GM23248 (cell line): ENCODE results near the gene STH. TPM values are rescaled to one million over a fixed set of nuclear protein-coding genes. Genes with fewer than 3 reads are reported as not detected.

Experiments used
- DNase-seq: peaks from one replicate; pipeline ENCODE4 v3.0.0-alpha.2; 2015
- H2AFZ ChIP-seq: fragments of 200-600 bp; sonication (generic); 2 replicates; pipeline ENCODE4 v1.6.1; 2016; ENCODE audit warnings: antibody characterized with exemption
- H3F3A ChIP-seq: fragments of 200-600 bp; sonication (generic); 2 replicates; pipeline ENCODE4 v1.6.1; 2016; ENCODE audit warnings: mild to moderate bottlenecking, antibody characterized with exemption, mixed run types; ENCODE audit not compliant: insufficient read depth
- H3K27ac ChIP-seq: fragments of 200-600 bp; sonication (generic); 2 replicates; pipeline ENCODE4 v1.5.1; 2016; ENCODE audit warnings: mild to moderate bottlenecking
- H3K27me3 ChIP-seq: fragments of 200-600 bp; sonication (generic); replicated peaks from 2 replicates; pipeline ENCODE4 v1.6.1; 2016; ENCODE audit warnings: mild to moderate bottlenecking; ENCODE audit not compliant: insufficient read depth
- H3K36me3 ChIP-seq: fragments of 200-600 bp; sonication (generic); 2 replicates; pipeline ENCODE4 v1.6.1; 2016; ENCODE audit warnings: low read depth, mild to moderate bottlenecking
- H3K4me1 ChIP-seq: fragments of 200-600 bp; sonication (generic); 2 replicates; pipeline ENCODE4 v1.6.1; 2016; ENCODE audit warnings: mild to moderate bottlenecking; ENCODE audit not compliant: insufficient read depth
- H3K4me2 ChIP-seq: fragments of 200-600 bp; sonication (generic); one replicate; pipeline ENCODE4 v1.6.1; 2016; ENCODE audit warnings: mild to moderate bottlenecking; ENCODE audit not compliant: unreplicated experiment
- H3K4me3 ChIP-seq: fragments of 200-600 bp; sonication (generic); 2 replicates; pipeline ENCODE4 v1.5.1; 2016; ENCODE audit warnings: mild to moderate bottlenecking
- H3K79me2 ChIP-seq: fragments of 200-600 bp; sonication (generic); 2 replicates; pipeline ENCODE4 v1.6.1; 2016; ENCODE audit warnings: mild to moderate bottlenecking; ENCODE audit not compliant: insufficient read depth
- H3K9ac ChIP-seq: fragments of 200-600 bp; sonication (generic); 2 replicates; pipeline ENCODE4 v1.6.1; 2016; ENCODE audit warnings: mild to moderate bottlenecking
- H3K9me2 ChIP-seq: fragments of 200-600 bp; sonication (generic); 2 replicates; pipeline ENCODE4 v1.6.1; 2016; ENCODE audit warnings: mixed run types, mild to moderate bottlenecking, moderate library complexity; ENCODE audit not compliant: insufficient read depth
- H3K9me3 ChIP-seq: fragments of 200-600 bp; sonication (generic); one replicate; pipeline ENCODE4 v1.6.1; 2017; ENCODE audit warnings: low read depth
- H4K20me1 ChIP-seq: fragments of 200-600 bp; sonication (generic); 2 replicates; pipeline ENCODE4 v1.6.0; 2016; ENCODE audit not compliant: insufficient read depth
- EZH2 ChIP-seq: fragments of 200-600 bp; sonication (generic); IDR thresholded peaks from 2 replicates; pipeline ENCODE4 v1.6.1; 2018; ENCODE audit warnings: antibody characterized with exemption, mild to moderate bottlenecking; ENCODE audit not compliant: insufficient read depth, poor library complexity, severe bottlenecking
- EZH2phosphoT487 ChIP-seq: fragments of 200-600 bp; sonication (generic); IDR thresholded peaks from 2 replicates; pipeline ENCODE4 v1.6.1; 2018; ENCODE audit warnings: antibody characterized with exemption, moderate library complexity, mild to moderate bottlenecking, low read depth; ENCODE audit not compliant: insufficient read depth
- WGBS, 2 experiments: methylation state at CpG; one replicate each; pipeline ENCODE4 v1.1.6; 2015 to 2017; ENCODE audit warnings: low lambda C conversion rate in 2 of 2, low coverage in 1 of 2; ENCODE audit errors: missing lambda C conversion rate in 2 of 2; 5-methylcytosine and 5-hydroxymethylcytosine counted together
- in situ Hi-C: fragments of 300-500 bp; cut with MboI; formaldehyde crosslinking; loops from 2 replicates; pipeline ENCODE4 v1.15.0; 2020
- polyA plus RNA-seq: library from polyadenylated mRNA; unstranded; fragments of >200 nt; fragmentation: Nextera tagmentation; extraction: Ambion mirVana; gene quantifications from 2 replicates; pipeline ENCODE4 v1.2.1, GENCODE V29; 2016
- total RNA-seq: library from RNA; depleted of rRNA; stranded (reverse); fragments of >200 nt; shearing (Covaris generic); gene quantifications from 2 replicates; pipeline ENCODE4 v1.2.3, GENCODE V29; 2014

STH gene
- total and polyA plus RNA-seq, 2 experiments from 2014 or later = not detected

DNA sequence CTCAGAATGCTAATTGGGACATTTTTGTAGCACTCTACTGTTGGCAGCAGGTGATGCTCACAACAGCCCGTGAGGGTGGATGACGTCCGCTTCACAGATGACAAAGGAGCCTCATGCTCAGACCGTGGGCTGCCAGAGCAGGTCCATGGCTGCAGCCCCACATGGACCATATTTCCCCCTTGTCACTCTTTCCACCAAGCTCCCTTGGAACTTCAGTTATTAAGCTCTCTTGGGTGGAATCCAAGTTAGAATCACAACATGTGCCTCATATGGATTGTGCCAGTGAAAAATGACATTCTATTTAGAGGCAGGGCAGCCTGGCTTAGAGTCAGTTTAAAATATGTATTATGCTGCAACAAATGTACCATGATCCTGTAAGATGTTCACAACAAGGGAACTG is 33.2 kb upstream of the STH start:
- Histone ChIP-seq H3K4me2 (no peak overlapping the region), H3K27ac (no peak overlapping the region), H3K9me2 (no peaks in the 10 kb centered on the region), H3K36me3 (no peaks in the 10 kb centered on the region), H3K9me3 (no peaks in the 10 kb centered on the region), H3K79me2 (no peaks in the 10 kb centered on the region), H3K9ac (no peak overlapping the region), H3K4me1 (no peaks in the 10 kb centered on the region), H3K27me3 (peaks cover 12% of the 10 kb centered on the region), H3K4me3 (no peak overlapping the region), H4K20me1 (no peaks in the 10 kb centered on the region), H3F3A (no peaks in the 10 kb centered on the region), H2AFZ (no peak overlapping the region)
- 40 to 41% methylated on average over 4 of the region's 4 CpGs for WGBS, 2 experiments
- in situ Hi-C loops = no loop called here
- no peak for DNase-seq
- TF ChIP-seq EZH2 = no peak
- TF ChIP-seq EZH2phosphoT487 = no peak

- H3K9me3 ChIP-seq = no peaks in the 10 kb centered on the region
- no peaks in the 10 kb centered on the region for H3K9me2 ChIP-seq
- no peaks in the 10 kb centered on the region for H3F3A ChIP-seq
- WGBS, 2 experiments = 29 to 47% methylated on average over 2 of the region's 2 CpGs
- H3K4me3 ChIP-seq = no peak overlapping the region
- no peaks in the 10 kb centered on the region for H3K4me1 ChIP-seq
- no peaks in the 10 kb centered on the region for H3K36me3 ChIP-seq
- no peaks in the 10 kb centered on the region for H3K79me2 ChIP-seq
- no peak for DNase-seq
- H3K4me2 ChIP-seq = no peak overlapping the region
- H3K9ac ChIP-seq = no peak overlapping the region
- no peak overlapping the region for H2AFZ ChIP-seq
- TF ChIP-seq EZH2 = no peak
- no peak for TF ChIP-seq EZH2phosphoT487
- in situ Hi-C loops = no loop called here
- no peak overlapping the region for H3K27ac ChIP-seq
- H3K27me3 ChIP-seq = peaks cover 12% of the 10 kb centered on the region
- no peaks in the 10 kb centered on the region for H4K20me1 ChIP-seq
Observed at GRCh38 chr17:45966606-45967280, 32.3 kb upstream of the STH start.

- no peak overlapping the region for H3K27ac ChIP-seq
- H3K27me3 ChIP-seq = peaks cover 13% of the 10 kb centered on the region
- no peak for TF ChIP-seq EZH2phosphoT487
- no peak for TF ChIP-seq EZH2
- H3K79me2 ChIP-seq = no peaks in the 10 kb centered on the region
- no peaks in the 10 kb centered on the region for H3K9me3 ChIP-seq
- no peak for DNase-seq
- H3K9ac ChIP-seq = no peak overlapping the region
- no peak overlapping the region for H2AFZ ChIP-seq
- H3K4me3 ChIP-seq = no peak overlapping the region
- no peaks in the 10 kb centered on the region for H3K36me3 ChIP-seq
- in situ Hi-C loops = no loop called here
- H4K20me1 ChIP-seq = no peaks in the 10 kb centered on the region
- WGBS, 2 experiments = 74 to 78% methylated on average over 5 of the region's 5 CpGs
- no peaks in the 10 kb centered on the region for H3K9me2 ChIP-seq
- no peaks in the 10 kb centered on the region for H3F3A ChIP-seq
- H3K4me1 ChIP-seq = no peaks in the 10 kb centered on the region
- H3K4me2 ChIP-seq = no peak overlapping the region
Observed at GRCh38 chr17:45967378-45967777, 31.7 kb upstream of the STH start.

GRCh38 chr17:45968732-45969131 is 30.3 kb upstream of the STH start:
- Histone ChIP-seq H2AFZ (no peak overlapping the region), H3K36me3 (no peaks in the 10 kb centered on the region), H3K9ac (no peak overlapping the region), H3K9me2 (no peaks in the 10 kb centered on the region), H3K79me2 (no peaks in the 10 kb centered on the region), H4K20me1 (no peaks in the 10 kb centered on the region), H3F3A (no peaks in the 10 kb centered on the region), H3K27me3 (peaks cover 19% of the 10 kb centered on the region), H3K27ac (no peak overlapping the region), H3K4me1 (no peaks in the 10 kb centered on the region), H3K4me2 (no peak overlapping the region), H3K9me3 (no peaks in the 10 kb centered on the region), H3K4me3 (no peak overlapping the region)
- DNase-seq = no peak
- in situ Hi-C loops = no loop called here
- no peak for TF ChIP-seq EZH2phosphoT487
- TF ChIP-seq EZH2 = no peak
- 12 to 17% methylated on average over 2 of the region's 2 CpGs for WGBS, 2 experiments
